PC-9 (cell line): ENCODE results near the gene SRGN. TPM values are rescaled to one million over a fixed set of nuclear protein-coding genes. Genes with fewer than 3 reads are reported as not detected.

Experiments
- BruUV-seq: library from RNA; stranded (reverse); fragments of 400-500 nt; replicated peaks from 2 replicates; lab custom pipeline; 2021; lab: Mats Ljungman, UMichigan
- CTCF ChIA-PET: fragments of 300-600 bp; sonication (Branson Sonifier 250); formaldehyde crosslinking; loops from one replicate; lab custom pipeline; 2022; ENCODE audit warnings: antibody characterized with exemption; lab: Charles Lee
- POLR2A ChIA-PET: fragments of 300-600 bp; sonication (Branson Sonifier 250); formaldehyde crosslinking; loops from one replicate; lab custom pipeline; 2022; ENCODE audit warnings: antibody characterized with exemption; ENCODE audit not compliant: unreplicated experiment; lab: Charles Lee
- DNase-seq, 2 experiments: peaks; one replicate each; pipeline versions ENCODE4 v3.0.0 to v3.0.0-alpha.2; 2015 to 2022; ENCODE audit warnings: mixed read lengths in 1 of 2
- H2AFZ ChIP-seq: fragments of 200-600 bp; sonication (generic); 2 replicates; pipeline ENCODE4 v1.8.1; 2017; ENCODE audit warnings: antibody characterized with exemption
- H3F3A ChIP-seq: fragments of 200-600 bp; sonication (generic); 2 replicates; pipeline ENCODE4 v1.8.1; 2017; ENCODE audit warnings: antibody characterized with exemption, mild to moderate bottlenecking, low read depth; ENCODE audit not compliant: insufficient read depth
- H3K27ac ChIP-seq: fragments of 200-600 bp; sonication (generic); 2 replicates; pipeline ENCODE4 v1.6.1; 2016; ENCODE audit warnings: mixed run types
- H3K27me3 ChIP-seq: fragments of 200-600 bp; sonication (generic); 2 replicates; pipeline ENCODE4 v1.6.1; 2016; ENCODE audit warnings: low read depth, mixed run types; ENCODE audit not compliant: insufficient read depth
- H3K36me3 ChIP-seq: fragments of 200-600 bp; sonication (generic); 2 replicates; pipeline ENCODE4 v1.6.1; 2016; ENCODE audit warnings: low read depth, mixed run types
- H3K4me1 ChIP-seq: fragments of 200-600 bp; sonication (generic); replicated peaks from 2 replicates; pipeline ENCODE4 v1.6.1; 2016; ENCODE audit warnings: mixed run types; ENCODE audit not compliant: insufficient read depth
- H3K4me2 ChIP-seq: fragments of 200-600 bp; sonication (generic); 2 replicates; pipeline ENCODE4 v1.6.1; 2017; ENCODE audit warnings: mixed run types
- H3K4me3 ChIP-seq: fragments of 200-600 bp; sonication (generic); 2 replicates; pipeline ENCODE4 v1.6.1; 2016; ENCODE audit warnings: mixed run types
- H3K79me2 ChIP-seq: fragments of 200-600 bp; sonication (generic); 2 replicates; pipeline ENCODE4 v1.6.1; 2017; ENCODE audit warnings: low read depth, mixed run types
- H3K9me2 ChIP-seq: fragments of 200-600 bp; sonication (generic); 2 replicates; pipeline ENCODE4 v1.8.1; 2017; ENCODE audit warnings: mild to moderate bottlenecking; ENCODE audit not compliant: insufficient read depth
- H3K9me3 ChIP-seq: fragments of 200-600 bp; sonication (generic); 2 replicates; pipeline ENCODE4 v1.8.1; 2016; ENCODE audit warnings: low read depth; ENCODE audit not compliant: insufficient read depth
- H4K20me1 ChIP-seq: fragments of 200-600 bp; sonication (generic); 2 replicates; pipeline ENCODE4 v1.8.1; 2017; ENCODE audit not compliant: insufficient read depth
- EZH2 ChIP-seq: fragments of 200-600 bp; sonication (generic); IDR thresholded peaks from 2 replicates; pipeline ENCODE4 v1.8.0; 2017; ENCODE audit warnings: antibody characterized with exemption, low read depth
- intact Hi-C: fragments of 100-400 bp; cut with micrococcal nuclease; formaldehyde crosslinking; loops from one replicate; pipeline ENCODE4 v1.10.0; 2022; ENCODE audit not compliant: unreplicated experiment
- total RNA-seq: library from RNA; stranded (reverse); gene quantifications from 2 replicates; pipeline ENCODE4 v1.2.3, GENCODE V29; 2021
- TF ChIP-seq, protein P1 (sequence below): fragments of 200-600 bp; sonication (generic); conservative IDR thresholded peaks from 2 replicates; pipeline ENCODE4 v1.6.1; 2017; ENCODE audit warnings: mixed run types, antibody characterized with exemption, mild to moderate bottlenecking, moderate library complexity

Gene SRGN
- total RNA-seq, 1 experiment from 2014 or later: 58.9 TPM

DNA sequence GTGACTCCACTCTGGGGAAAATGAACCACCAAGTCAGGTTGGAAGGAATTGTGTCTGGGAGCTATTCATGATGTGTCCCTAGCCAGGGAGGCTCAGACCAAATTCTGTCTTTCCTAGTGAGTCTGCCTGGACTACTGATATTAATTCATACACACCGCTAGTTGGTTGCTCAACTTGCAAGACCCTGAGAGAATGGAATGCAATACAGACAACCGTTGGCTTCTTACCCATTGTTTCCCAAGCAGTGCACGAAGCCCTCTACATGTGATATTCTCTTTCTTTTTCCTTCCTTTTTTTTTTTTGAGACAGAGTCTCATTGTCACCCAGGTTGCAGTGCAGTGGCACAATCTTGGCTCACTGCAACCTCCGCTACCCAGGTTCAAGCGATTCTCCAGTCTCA, 19.4 kb upstream of the SRGN start:
- Histone ChIP-seq H3K27me3 (no peaks in the 10 kb centered on the region), H3K9me2 (no peaks in the 10 kb centered on the region), H3K4me1 (peaks cover 12% of the 10 kb centered on the region), H3K36me3 (no peaks in the 10 kb centered on the region), H3K79me2 (no peaks in the 10 kb centered on the region), H3F3A (peaks cover 4% of the 10 kb centered on the region; the same call in 1 of the 2 replicates), H3K4me3 (no peak overlapping the region), H3K9me3 (no peaks in the 10 kb centered on the region; the same call in 1 of the 2 replicates), H2AFZ (no peak overlapping the region), H3K4me2 (no peak overlapping the region), H3K27ac (no peak overlapping the region), H4K20me1 (no peaks in the 10 kb centered on the region)
- ChIA-PET POLR2A (no interaction called here), CTCF (no interaction called here)
- TF ChIP-seq EZH2: no peak
- TF ChIP-seq, protein P1, sequence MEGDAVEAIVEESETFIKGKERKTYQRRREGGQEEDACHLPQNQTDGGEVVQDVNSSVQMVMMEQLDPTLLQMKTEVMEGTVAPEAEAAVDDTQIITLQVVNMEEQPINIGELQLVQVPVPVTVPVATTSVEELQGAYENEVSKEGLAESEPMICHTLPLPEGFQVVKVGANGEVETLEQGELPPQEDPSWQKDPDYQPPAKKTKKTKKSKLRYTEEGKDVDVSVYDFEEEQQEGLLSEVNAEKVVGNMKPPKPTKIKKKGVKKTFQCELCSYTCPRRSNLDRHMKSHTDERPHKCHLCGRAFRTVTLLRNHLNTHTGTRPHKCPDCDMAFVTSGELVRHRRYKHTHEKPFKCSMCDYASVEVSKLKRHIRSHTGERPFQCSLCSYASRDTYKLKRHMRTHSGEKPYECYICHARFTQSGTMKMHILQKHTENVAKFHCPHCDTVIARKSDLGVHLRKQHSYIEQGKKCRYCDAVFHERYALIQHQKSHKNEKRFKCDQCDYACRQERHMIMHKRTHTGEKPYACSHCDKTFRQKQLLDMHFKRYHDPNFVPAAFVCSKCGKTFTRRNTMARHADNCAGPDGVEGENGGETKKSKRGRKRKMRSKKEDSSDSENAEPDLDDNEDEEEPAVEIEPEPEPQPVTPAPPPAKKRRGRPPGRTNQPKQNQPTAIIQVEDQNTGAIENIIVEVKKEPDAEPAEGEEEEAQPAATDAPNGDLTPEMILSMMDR: no peak
- no peak for DNase-seq
- BruUV-seq: no TSS peak
- intact Hi-C loops: no loop called here

DNA sequence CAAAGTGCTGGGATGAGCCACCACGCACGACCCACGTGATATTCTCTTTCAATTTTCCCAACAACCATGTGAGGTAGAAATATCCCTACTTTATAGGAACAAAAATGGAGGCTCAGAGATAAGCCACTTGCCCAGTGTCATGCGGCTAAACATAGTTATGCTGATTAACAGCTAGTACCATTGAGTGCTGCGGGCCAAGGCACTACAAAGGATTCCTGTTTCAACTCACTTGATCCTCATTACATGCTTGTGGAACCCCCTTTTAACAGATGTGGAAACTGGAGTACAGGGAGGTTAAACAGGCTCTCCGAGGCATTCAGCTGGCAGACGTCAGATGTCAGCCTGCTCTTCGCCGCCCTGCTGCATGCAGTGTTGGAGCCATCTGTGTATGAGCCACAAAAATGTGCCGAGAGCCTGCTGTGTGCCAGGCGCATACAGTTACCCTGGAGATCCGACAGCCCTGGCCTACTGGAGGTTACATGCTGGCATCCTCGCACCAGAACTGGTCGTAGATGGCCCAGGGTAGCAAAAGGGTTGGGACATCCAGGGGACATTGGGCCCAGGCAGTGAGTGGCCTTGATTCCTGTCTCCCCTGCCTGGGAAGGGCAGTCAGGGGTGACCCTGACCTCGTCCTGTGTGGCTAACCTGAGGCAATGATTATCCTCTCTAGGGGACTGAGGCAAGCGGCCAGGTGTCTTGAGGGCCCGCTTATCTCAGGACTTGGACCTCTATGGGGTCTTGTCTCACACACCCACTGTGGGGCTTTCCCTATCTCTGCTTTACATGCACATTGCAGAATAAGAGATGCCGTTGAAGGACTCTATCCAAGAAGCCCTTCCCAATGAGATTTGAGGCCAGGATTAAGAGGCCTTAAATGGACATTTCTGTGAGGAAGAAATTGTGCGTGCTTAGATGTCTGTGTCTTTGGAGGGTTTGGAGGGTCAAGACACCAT, 18.5 kb upstream of the SRGN start:
- no peaks in the 10 kb centered on the region for H3K79me2 ChIP-seq
- no peaks in the 10 kb centered on the region for H4K20me1 ChIP-seq
- H3F3A ChIP-seq: no peaks in the 10 kb centered on the region
- no peaks in the 10 kb centered on the region for H3K9me3 ChIP-seq
- TF ChIP-seq EZH2: no peak
- TF ChIP-seq, protein P1: no peak
- H3K27me3 ChIP-seq: no peaks in the 10 kb centered on the region
- ChIA-PET POLR2A (no interaction called here), CTCF (no interaction called here)
- no peak overlapping the region for H3K4me2 ChIP-seq
- H3K27ac ChIP-seq: no peak overlapping the region
- H3K4me1 ChIP-seq: 0 out of 2 replicates have a peak, but pooled peaks cover 5% of the 10 kb centered on the region
- DNase-seq: no peak
- no peak overlapping the region for H2AFZ ChIP-seq
- intact Hi-C loops: no loop called here
- no peak overlapping the region for H3K4me3 ChIP-seq
- H3K9me2 ChIP-seq: no peaks in the 10 kb centered on the region
- no peaks in the 10 kb centered on the region for H3K36me3 ChIP-seq
- no TSS peak for BruUV-seq

DNA sequence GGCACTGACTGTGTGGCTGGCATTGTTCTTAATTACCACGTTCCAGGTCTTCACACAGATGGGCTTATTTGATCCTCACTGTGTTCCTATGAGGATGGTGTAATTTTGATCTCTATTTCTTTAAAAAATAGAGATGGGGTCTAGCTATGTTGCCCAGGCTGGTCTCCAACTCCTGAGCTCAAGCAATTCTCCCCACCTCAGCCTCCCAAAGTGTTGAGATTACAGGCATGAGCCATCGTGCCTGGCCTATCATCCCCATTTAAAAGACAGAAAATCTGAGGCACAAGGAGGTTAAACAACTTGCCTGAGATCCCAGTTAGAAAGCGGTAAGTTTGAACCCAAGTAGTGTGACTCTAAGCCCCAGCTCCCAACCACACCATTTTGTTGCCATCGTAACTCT, 17.0 kb upstream of the SRGN start:
- TF ChIP-seq, protein P1: no peak
- no peak for TF ChIP-seq EZH2
- no peak for DNase-seq
- Histone ChIP-seq H3K9me3 (no peaks in the 10 kb centered on the region), H4K20me1 (no peaks in the 10 kb centered on the region), H3K27ac (no peak overlapping the region), H3K9me2 (no peaks in the 10 kb centered on the region), H3K4me3 (no peak overlapping the region), H3F3A (no peaks in the 10 kb centered on the region), H2AFZ (no peak overlapping the region), H3K4me2 (no peak overlapping the region), H3K36me3 (no peaks in the 10 kb centered on the region), H3K27me3 (no peaks in the 10 kb centered on the region), H3K79me2 (no peaks in the 10 kb centered on the region), H3K4me1 (0 out of 2 replicates have a peak, but pooled peaks cover 4% of the 10 kb centered on the region)
- no TSS peak for BruUV-seq
- intact Hi-C loops: no loop called here
- POLR2A ChIA-PET: interaction anchor here (0.6 kb wide), 1 partner anchor 283 kb away, joined by 3 read pairs; no protein-coding TSS in a partner anchor
- CTCF ChIA-PET: interaction anchor here (0.5 kb wide), 1 partner anchor 81 kb away, joined by 3 read pairs; no protein-coding TSS in a partner anchor
